HG02970 (cell line): ENCODE measurements around the gene SH3GLB2.

ENCODE experiments used
- ATAC-seq: cut with Tn5 transposase; IDR thresholded peaks from one replicate; pipeline ENCODE4 v1.9.1; 2021; ENCODE audit warnings: mild to moderate bottlenecking, moderate library complexity, moderate number of reproducible peaks; ENCODE audit not compliant: unreplicated experiment, low FRiP score

Gene SH3GLB2

GRCh38 chr9:129028192-129028966 lies at the start of gene SH3GLB2:
SH3GLB2 (minus strand) TSS chr9:129028331; CDS start chr9:129028154, 177 bp downstream.
- ATAC-seq = peak; percentile 77

- no peak for ATAC-seq
Measured at GRCh38 chr9:129077236-129077635, 49.1 kb upstream of the SH3GLB2 start.

- ATAC-seq = no peak
Measured at GRCh38 chr9:129076640-129077037, 48.5 kb upstream of the SH3GLB2 start.

- ATAC-seq = no peak
Measured at GRCh38 chr9:129075996-129076639, 48.0 kb upstream of the SH3GLB2 start.

GRCh38 chr9:129074106-129074505 lies 46.0 kb upstream of the SH3GLB2 start:
- no peak for ATAC-seq

GRCh38 chr9:129073404-129073803 lies 45.3 kb upstream of the SH3GLB2 start:
- no peak for ATAC-seq

GRCh38 chr9:129072171-129072570 lies 44.0 kb upstream of the SH3GLB2 start:
- ATAC-seq = no peak

GRCh38 chr9:129071526-129072126 lies 43.5 kb upstream of the SH3GLB2 start:
- ATAC-seq = no peak

- ATAC-seq = no peak
Measured at GRCh38 chr9:129070696-129071525, 42.8 kb upstream of the SH3GLB2 start.

GRCh38 chr9:129069862-129070641 lies 41.9 kb upstream of the SH3GLB2 start:
- ATAC-seq = no peak

- no peak for ATAC-seq
Measured at GRCh38 chr9:129068990-129069861, 41.1 kb upstream of the SH3GLB2 start.

- ATAC-seq = no peak
Measured at GRCh38 chr9:129068110-129068509, 40.0 kb upstream of the SH3GLB2 start.

- ATAC-seq = no peak
Measured at GRCh38 chr9:129064499-129064908, 36.4 kb upstream of the SH3GLB2 start.

GRCh38 chr9:129063061-129063460 lies 34.9 kb upstream of the SH3GLB2 start:
- no peak for ATAC-seq

GRCh38 chr9:129060991-129061390 lies 32.9 kb upstream of the SH3GLB2 start:
- no peak for ATAC-seq

GRCh38 chr9:129059796-129060785 lies 32.0 kb upstream of the SH3GLB2 start:
- ATAC-seq = no peak

GRCh38 chr9:129058965-129059795 lies 31.0 kb upstream of the SH3GLB2 start:
- ATAC-seq = no peak
